ENCODE data around the gene PHLPP1.
A peak's percentile ranks its signal among the peaks of the same experiment; 100 is the strongest.

Gene PHLPP1

DNA sequence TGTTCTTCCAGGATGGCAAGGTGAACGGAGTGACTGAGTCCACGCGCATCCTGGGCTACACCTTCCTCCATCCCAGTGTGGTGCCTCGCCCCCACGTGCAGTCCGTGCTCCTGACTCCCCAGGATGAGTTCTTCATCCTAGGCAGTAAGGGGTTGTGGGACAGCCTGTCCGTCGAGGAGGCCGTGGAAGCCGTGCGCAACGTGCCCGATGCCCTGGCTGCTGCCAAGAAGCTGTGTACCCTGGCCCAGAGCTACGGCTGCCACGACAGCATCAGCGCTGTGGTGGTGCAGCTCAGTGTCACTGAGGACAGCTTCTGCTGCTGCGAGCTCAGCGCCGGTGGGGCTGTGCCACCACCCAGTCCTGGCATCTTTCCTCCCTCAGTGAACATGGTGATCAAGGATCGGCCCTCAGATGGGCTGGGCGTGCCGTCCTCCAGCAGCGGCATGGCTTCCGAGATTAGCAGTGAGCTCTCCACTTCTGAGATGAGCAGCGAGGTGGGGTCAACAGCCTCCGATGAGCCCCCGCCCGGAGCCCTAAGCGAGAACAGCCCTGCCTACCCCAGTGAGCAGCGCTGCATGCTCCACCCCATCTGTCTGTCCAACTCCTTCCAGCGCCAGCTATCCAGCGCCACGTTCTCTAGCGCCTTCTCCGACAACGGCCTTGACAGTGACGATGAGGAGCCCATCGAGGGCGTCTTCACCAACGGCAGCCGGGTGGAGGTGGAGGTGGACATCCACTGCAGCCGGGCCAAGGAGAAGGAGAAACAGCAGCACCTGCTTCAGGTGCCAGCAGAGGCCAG is 263.1 kb downstream of the PHLPP1 start:
- no peak for TF ChIP-seq CTCF (IDR thresholded peaks at IDR 0.05)

DNA sequence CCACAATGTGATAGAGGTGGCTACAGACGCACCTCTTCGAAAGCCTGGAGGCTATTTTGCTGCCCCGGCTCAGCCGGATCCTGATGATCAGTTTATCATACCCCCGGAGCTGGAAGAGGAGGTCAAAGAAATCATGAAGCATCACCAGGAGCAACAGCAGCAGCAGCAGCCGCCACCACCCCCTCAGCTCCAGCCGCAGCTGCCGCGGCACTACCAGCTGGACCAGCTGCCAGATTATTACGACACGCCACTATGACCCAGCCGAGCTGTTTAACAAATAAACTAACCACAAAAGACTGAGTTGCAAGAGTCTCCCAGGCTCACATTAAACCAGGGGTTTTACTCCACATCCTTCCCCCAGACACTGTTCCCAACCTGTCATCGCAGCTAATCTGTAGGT is 263.8 kb downstream of the PHLPP1 start:
- no peak for TF ChIP-seq CTCF (IDR thresholded peaks at IDR 0.05)

DNA sequence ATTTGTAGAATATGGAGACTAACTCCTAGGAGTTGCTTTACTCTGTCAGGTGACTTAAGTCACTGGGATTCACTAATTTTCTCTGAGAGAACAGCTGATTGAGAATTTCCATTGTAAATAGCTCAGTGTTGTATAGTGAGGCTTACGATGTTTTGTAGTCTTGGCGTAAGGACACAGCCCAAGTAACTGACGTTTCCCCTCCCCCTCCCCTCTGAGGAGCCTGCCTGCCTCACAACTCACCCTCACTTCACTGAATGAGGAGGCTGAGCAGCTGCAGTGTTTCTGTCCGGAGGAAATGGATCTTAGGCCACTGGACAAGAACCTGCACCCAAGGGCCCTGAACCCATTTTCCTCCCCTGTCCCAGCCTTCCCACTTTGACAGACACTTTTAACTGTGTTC is 264.6 kb downstream of the PHLPP1 start:
- no peak for TF ChIP-seq CTCF (IDR thresholded peaks at IDR 0.05)

- no peak for TF ChIP-seq CTCF (IDR thresholded peaks at IDR 0.05)
Observed at GRCh38 chr18:62981566-62981965, 266.2 kb downstream of the PHLPP1 start.

DNA sequence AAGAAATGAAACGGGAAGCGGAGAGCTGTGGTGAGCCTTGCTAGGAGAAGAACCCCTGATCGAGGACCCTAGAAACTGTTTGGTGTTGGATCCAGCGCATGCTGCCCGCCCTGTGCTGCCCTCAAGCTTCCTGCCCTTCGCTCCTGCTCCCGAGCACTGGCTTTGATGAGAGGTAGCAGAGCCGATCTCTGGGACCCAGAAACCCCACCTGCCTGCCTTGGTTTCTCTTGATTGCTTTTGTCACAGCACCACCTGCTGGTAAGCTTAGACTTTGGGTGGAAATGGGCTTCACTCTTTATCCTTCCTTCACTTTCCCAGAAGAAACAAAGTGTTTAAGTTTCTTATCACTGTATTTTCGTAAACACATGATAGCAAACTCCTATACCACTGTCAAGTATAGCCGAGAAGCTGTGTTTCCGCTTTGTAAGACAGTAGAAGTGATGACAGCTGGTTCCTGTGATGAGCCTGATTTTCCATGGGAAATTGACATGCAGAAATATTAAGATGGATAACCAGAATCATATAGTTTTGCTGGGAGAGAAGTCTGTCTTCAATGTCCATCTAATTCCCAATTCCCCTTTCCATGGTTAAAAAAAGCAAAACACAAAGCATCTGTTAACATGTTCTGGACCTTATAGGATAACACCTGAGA is 267.4 kb downstream of the PHLPP1 start:
- peak; percentile 84 for TF ChIP-seq CTCF (IDR thresholded peaks at IDR 0.05)

- no peak for TF ChIP-seq CTCF (IDR thresholded peaks at IDR 0.05)
Observed at GRCh38 chr18:62984656-62985315, 269.4 kb downstream of the PHLPP1 start.

DNA sequence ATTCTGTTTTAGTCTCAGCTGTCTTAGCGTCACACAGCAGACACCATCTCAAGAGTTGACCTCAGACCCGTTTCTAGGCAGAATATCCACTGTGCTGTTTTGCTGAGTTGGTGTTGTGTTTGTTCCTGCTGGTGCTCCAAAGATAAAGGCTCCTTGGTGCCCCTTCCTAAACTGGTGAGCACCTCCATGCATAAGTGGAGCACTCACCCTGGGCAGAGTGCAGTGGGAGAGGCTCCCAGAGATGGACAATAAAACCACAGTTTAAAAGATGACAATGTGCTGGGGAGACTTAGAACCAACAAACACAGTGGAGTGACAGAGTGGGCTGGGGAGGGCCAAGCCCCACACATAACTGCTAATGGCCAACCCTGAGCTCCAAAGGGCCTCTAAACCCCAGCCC is 271.1 kb downstream of the PHLPP1 start:
- no peak for TF ChIP-seq CTCF (IDR thresholded peaks at IDR 0.05)

All from LNCAP (cell line).